ENCODE data around the gene TESK2. TPM values are rescaled to one million over a fixed set of nuclear protein-coding genes. Genes with fewer than 3 reads are reported as not detected.

TESK2 gene
- total and polyA plus RNA-seq, 2 of the 13 experiments (the other 11 are each of a cell fraction or from before 2014, with no cell fraction given), result 5.5 to 9.6 TPM

DNA sequence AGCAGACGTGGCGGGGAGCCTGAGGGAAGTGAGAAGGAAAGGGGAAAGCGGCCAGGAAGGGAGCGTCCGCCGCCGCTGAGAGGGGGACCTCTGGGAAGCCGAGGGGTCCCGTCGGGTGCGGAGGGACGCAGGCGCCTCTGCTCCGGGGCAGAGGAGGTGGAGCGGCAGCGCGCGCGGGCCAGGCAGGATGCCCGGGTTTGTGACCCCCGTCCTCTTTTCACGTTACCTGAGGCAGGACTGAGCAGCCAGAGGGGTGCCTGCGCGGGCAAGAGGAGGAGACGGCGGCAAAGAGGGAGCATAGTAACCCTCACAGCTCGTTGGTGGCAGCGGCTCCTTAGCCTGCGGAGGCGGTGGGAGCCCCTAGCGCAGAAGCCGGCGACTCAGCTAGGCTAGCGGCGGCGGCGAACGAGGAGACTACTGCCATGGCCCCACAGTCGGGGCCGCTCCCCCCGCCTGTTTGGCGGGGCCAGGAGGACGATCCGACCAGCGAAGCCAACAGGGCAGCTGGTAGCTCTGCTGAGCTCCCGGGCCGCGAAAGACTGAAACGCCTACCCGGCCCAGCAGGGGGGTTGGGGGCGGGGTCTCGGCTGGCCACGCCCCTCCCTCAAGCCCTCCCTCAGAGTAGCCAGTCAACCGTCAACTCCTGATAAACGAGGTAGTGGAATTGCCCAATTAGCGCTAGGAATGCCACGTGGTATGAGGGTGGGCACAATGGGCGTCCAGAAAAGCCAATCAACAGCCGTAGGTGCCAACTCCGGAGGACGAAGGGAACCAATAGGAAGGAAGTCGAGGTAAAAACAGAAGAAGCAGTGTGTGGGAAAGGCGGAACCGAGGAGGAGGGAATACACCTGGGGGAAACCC lies at the start of gene TESK2 (continued):
- TF ChIP-seq ZNF607 (CRISPR knock-in tag; IDR thresholded peaks at IDR 0.05; ENCODE audit: borderline replicate concordance) (no peak), ATM (IDR thresholded peaks at IDR 0.05; ENCODE audit: borderline replicate concordance) (no peak), ZFP36L1 (CRISPR knock-in tag; IDR thresholded peaks at IDR 0.05) (peak; percentile 65), ZNF30 (CRISPR knock-in tag; IDR thresholded peaks at IDR 0.05) (no peak), STAG1 (CRISPR knock-in tag; IDR thresholded peaks at IDR 0.05) (0 out of 2 replicates have a peak, but pooled peaks have one; percentile 9), NR2C2 (CRISPR knock-in tag; IDR thresholded peaks at IDR 0.05; ENCODE audit: borderline replicate concordance) (no peak), SYNCRIP (IDR thresholded peaks at IDR 0.05; ENCODE audit: insufficient read depth, low read depth, low read length) (no peak), TCF12 (IDR thresholded peaks at IDR 0.05) (no peak), TCF12 (CRISPR knock-in tag; IDR thresholded peaks at IDR 0.05) (0 out of 2 replicates have a peak, but pooled peaks have one; percentile 60), CHD2 (IDR thresholded peaks at IDR 0.05; ENCODE audit: low read depth, low read length) (no peak), RBM39 (IDR thresholded peaks at IDR 0.05; ENCODE audit: low read depth, low read length, poor library complexity, severe bottlenecking) (peak; percentile 78), ZNF547 (CRISPR knock-in tag; IDR thresholded peaks at IDR 0.05) (no peak), ZNF737 (CRISPR knock-in tag; IDR thresholded peaks at IDR 0.05; ENCODE audit: borderline replicate concordance) (no peak), MBNL3 (CRISPR knock-in tag; conservative IDR thresholded peaks at IDR 0.05) (no peak), ZNF567 (CRISPR knock-in tag; IDR thresholded peaks at IDR 0.05; ENCODE audit: borderline replicate concordance) (no peak; the same call in 1 of the 2 replicates), CHD4 (IDR thresholded peaks at IDR 0.05; ENCODE audit: borderline replicate concordance, low read length) (peak; percentile 24; the same call in 1 of the 2 replicates), ISL2 (CRISPR knock-in tag; IDR thresholded peaks at IDR 0.05) (no peak), GATAD2A (CRISPR knock-in tag; IDR thresholded peaks at IDR 0.05) (no peak; the same call in 1 of the 2 replicates), TP53 (CRISPR knock-in tag; conservative IDR thresholded peaks at IDR 0.05) (no peak), GTF2F1 (IDR thresholded peaks at IDR 0.05; ENCODE audit: low read length) (no peak)
- TF ChIP-seq, protein P1, sequence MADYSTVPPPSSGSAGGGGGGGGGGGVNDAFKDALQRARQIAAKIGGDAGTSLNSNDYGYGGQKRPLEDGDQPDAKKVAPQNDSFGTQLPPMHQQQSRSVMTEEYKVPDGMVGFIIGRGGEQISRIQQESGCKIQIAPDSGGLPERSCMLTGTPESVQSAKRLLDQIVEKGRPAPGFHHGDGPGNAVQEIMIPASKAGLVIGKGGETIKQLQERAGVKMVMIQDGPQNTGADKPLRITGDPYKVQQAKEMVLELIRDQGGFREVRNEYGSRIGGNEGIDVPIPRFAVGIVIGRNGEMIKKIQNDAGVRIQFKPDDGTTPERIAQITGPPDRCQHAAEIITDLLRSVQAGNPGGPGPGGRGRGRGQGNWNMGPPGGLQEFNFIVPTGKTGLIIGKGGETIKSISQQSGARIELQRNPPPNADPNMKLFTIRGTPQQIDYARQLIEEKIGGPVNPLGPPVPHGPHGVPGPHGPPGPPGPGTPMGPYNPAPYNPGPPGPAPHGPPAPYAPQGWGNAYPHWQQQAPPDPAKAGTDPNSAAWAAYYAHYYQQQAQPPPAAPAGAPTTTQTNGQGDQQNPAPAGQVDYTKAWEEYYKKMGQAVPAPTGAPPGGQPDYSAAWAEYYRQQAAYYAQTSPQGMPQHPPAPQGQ (CRISPR knock-in tag; IDR thresholded peaks at IDR 0.05; ENCODE audit: borderline replicate concordance), result no peak
- TF ChIP-seq, protein P2, sequence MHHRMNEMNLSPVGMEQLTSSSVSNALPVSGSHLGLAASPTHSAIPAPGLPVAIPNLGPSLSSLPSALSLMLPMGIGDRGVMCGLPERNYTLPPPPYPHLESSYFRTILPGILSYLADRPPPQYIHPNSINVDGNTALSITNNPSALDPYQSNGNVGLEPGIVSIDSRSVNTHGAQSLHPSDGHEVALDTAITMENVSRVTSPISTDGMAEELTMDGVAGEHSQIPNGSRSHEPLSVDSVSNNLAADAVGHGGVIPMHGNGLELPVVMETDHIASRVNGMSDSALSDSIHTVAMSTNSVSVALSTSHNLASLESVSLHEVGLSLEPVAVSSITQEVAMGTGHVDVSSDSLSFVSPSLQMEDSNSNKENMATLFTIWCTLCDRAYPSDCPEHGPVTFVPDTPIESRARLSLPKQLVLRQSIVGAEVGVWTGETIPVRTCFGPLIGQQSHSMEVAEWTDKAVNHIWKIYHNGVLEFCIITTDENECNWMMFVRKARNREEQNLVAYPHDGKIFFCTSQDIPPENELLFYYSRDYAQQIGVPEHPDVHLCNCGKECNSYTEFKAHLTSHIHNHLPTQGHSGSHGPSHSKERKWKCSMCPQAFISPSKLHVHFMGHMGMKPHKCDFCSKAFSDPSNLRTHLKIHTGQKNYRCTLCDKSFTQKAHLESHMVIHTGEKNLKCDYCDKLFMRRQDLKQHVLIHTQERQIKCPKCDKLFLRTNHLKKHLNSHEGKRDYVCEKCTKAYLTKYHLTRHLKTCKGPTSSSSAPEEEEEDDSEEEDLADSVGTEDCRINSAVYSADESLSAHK (CRISPR knock-in tag; IDR thresholded peaks at IDR 0.05; ENCODE audit: borderline replicate concordance), result no peak; the same call in 1 of the 2 replicates
- TF ChIP-seq, protein P3, sequence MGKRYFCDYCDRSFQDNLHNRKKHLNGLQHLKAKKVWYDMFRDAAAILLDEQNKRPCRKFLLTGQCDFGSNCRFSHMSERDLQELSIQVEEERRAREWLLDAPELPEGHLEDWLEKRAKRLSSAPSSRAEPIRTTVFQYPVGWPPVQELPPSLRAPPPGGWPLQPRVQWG (CRISPR knock-in tag; IDR thresholded peaks at IDR 0.05; ENCODE audit: borderline replicate concordance, low read depth), result no peak
- TF ChIP-seq, protein P4, sequence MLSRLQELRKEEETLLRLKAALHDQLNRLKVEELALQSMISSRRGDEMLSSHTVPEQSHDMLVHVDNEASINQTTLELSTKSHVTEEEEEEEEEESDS (CRISPR knock-in tag; IDR thresholded peaks at IDR 0.05; ENCODE audit: borderline replicate concordance), result peak; percentile 31; the same call in 1 of the 2 replicates
- TF ChIP-seq, protein P5, sequence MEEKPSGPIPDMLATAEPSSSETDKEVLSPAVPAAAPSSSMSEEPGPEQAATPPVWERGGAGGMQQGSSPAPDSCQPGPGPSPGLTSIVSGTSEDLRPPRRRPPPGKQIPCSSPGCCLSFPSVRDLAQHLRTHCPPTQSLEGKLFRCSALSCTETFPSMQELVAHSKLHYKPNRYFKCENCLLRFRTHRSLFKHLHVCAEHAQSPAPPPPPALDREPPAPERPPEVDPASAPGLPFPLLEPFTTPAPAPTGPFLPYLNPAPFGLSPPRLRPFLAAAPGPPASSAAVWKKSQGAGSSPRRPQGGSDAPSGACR (CRISPR knock-in tag; IDR thresholded peaks at IDR 0.05), result no peak
